Common myeloid progenitor, CD34-positive (primary cell): ENCODE data around the gene TCEA3.

Experiments used
- CTCF ChIA-PET: fragments of 350-600 bp; sonication (Branson Sonifier 250); formaldehyde crosslinking; loops from one replicate; lab custom pipeline; 2021; ENCODE audit warnings: antibody characterized with exemption; lab: Charles Lee
- POLR2A ChIA-PET: fragments of 350-600 bp; sonication (Branson Sonifier 250); formaldehyde crosslinking; loops from one replicate; lab custom pipeline; 2021; ENCODE audit warnings: antibody characterized with exemption; lab: Charles Lee
- DNase-seq, 3 donors: peaks; one replicate each; pipeline versions ENCODE4 v3.0.0 to v3.0.0-alpha.2; 2013
- H3K27ac ChIP-seq, 2 experiments: 1 replicate in 1 of 2; 2 replicates in 1 of 2; pipeline ENCODE4 v1.7.0; 2013; ENCODE audit warnings: inconsistent platforms in 2 of 2, low read length in 2 of 2, mild to moderate bottlenecking in 2 of 2, low read depth in 1 of 2, moderate library complexity in 1 of 2; ENCODE audit not compliant: severe bottlenecking in 2 of 2, insufficient read depth in 1 of 2, poor library complexity in 1 of 2
- H3K27me3 ChIP-seq, 5 experiments: replicated peaks in 2 of 5; 1 replicate in 3 of 5; 2 replicates in 2 of 5; pipeline versions ENCODE4 v1.6.1 to v1.7.0; 2013; ENCODE audit warnings: low read length in 4 of 5, mild to moderate bottlenecking in 2 of 5, moderate library complexity in 2 of 5, inconsistent platforms in 1 of 5; ENCODE audit not compliant: insufficient read depth in 5 of 5, control insufficient read depth in 4 of 5
- H3K36me3 ChIP-seq, 4 experiments: 1 replicate in 2 of 4; 2 replicates in 2 of 4; pipeline versions ENCODE4 v1.6.1 to v1.7.0; 2013; ENCODE audit warnings: low read length in 3 of 4, control low read depth in 1 of 4, mild to moderate bottlenecking in 1 of 4; ENCODE audit not compliant: control insufficient read depth in 4 of 4, insufficient read depth in 4 of 4
- H3K4me1 ChIP-seq, 4 experiments: 1 replicate in 3 of 4; 2 replicates in 1 of 4; pipeline versions ENCODE4 v1.6.1 to v1.7.1; 2013; ENCODE audit warnings: low read length in 3 of 4, mild to moderate bottlenecking in 3 of 4, control low read depth in 1 of 4, inconsistent platforms in 1 of 4, moderate library complexity in 1 of 4; ENCODE audit not compliant: control insufficient read depth in 4 of 4, insufficient read depth in 4 of 4; ENCODE audit errors: control extremely low read depth in 1 of 4
- H3K4me3 ChIP-seq, 7 experiments: 1 replicate in 4 of 7; 2 replicates in 3 of 7; pipeline versions ENCODE4 v1.5.1 to v1.7.0; 2013; ENCODE audit warnings: mild to moderate bottlenecking in 7 of 7, low read length in 6 of 7, moderate library complexity in 6 of 7, inconsistent platforms in 2 of 7, low read depth in 2 of 7, control low read depth in 1 of 7; ENCODE audit not compliant: insufficient read depth in 4 of 7, control insufficient read depth in 1 of 7; ENCODE audit errors: extremely low read depth in 1 of 7
- H3K9me3 ChIP-seq, 5 experiments: 1 replicate in 4 of 5; 2 replicates in 1 of 5; pipeline versions ENCODE4 v1.6.1 to v1.7.1; 2013; ENCODE audit warnings: low read length in 4 of 5, mild to moderate bottlenecking in 2 of 5, inconsistent platforms in 1 of 5, low read depth in 1 of 5, moderate library complexity in 1 of 5; ENCODE audit not compliant: control insufficient read depth in 4 of 5, insufficient read depth in 2 of 5; ENCODE audit errors: control extremely low read depth in 1 of 5
- whole genome bisulfite sequencing: methylation state at CpG from one replicate; pipeline ENCODE4 v1.1.5; 2013; ENCODE audit not compliant: insufficient coverage; 5-methylcytosine and 5-hydroxymethylcytosine counted together

The TCEA3 gene

GRCh38 chr1:23395849-23396248 lies 28.7 kb downstream of the TCEA3 start:
- no peaks in the 10 kb centered on the region for H3K9me3 ChIP-seq
- no peak overlapping the region for H3K27ac ChIP-seq
- ChIA-PET CTCF (interaction anchor here (0.6 to 1.2 kb wide), 2 partner anchors 26 to 50 kb away, joined by 3 read pairs; partner anchors contain the start of gene ZNF436), POLR2A (no interaction called here)
- no peaks in the 10 kb centered on the region for H3K36me3 ChIP-seq
- no peak for DNase-seq
- H3K4me1 ChIP-seq: no peaks in the 10 kb centered on the region
- H3K4me3 ChIP-seq: no peak overlapping the region
- WGBS: 83% methylated on average over 3 of the region's 4 CpGs
- no peaks in the 10 kb centered on the region for H3K27me3 ChIP-seq

GRCh38 chr1:23395154-23395724 lies 29.3 kb downstream of the TCEA3 start:
- Histone ChIP-seq H3K27me3 (no peaks in the 10 kb centered on the region), H3K4me1 (no peaks in the 10 kb centered on the region), H3K4me3 (no peak overlapping the region), H3K27ac (no peak overlapping the region), H3K36me3 (no peaks in the 10 kb centered on the region), H3K9me3 (no peaks in the 10 kb centered on the region)
- DNase-seq: no peak
- ChIA-PET POLR2A (no interaction called here), CTCF (interaction anchor here (0.6 kb wide), 1 partner anchor 50 kb away, joined by 3 read pairs; no protein-coding TSS in a partner anchor)
- WGBS: 80% methylated on average over 5 of the region's 8 CpGs

- H3K27me3 ChIP-seq: no peaks in the 10 kb centered on the region
- POLR2A ChIA-PET: no interaction called here
- no peak overlapping the region for H3K4me3 ChIP-seq
- CTCF ChIA-PET: interaction anchor here (0.8 kb wide), 1 partner anchor 10 kb away, joined by 4 read pairs; no protein-coding TSS in a partner anchor
- H3K9me3 ChIP-seq: no peaks in the 10 kb centered on the region
- DNase-seq: no peak
- 90% methylated on average over 2 of the region's 7 CpGs for WGBS
- H3K27ac ChIP-seq: no peak overlapping the region
- peaks cover 0 to 4% (median 4%) of the 10 kb centered on the region in 4 experiments for H3K4me1 ChIP-seq
- no peaks in the 10 kb centered on the region for H3K36me3 ChIP-seq
These were observed 29.9 kb downstream of the TCEA3 start for GRCh38 chr1:23394684-23395083.

GRCh38 chr1:23394181-23394580 lies 30.4 kb downstream of the TCEA3 start:
- Histone ChIP-seq H3K4me3 (no peak overlapping the region), H3K27ac (no peak overlapping the region), H3K27me3 (no peaks in the 10 kb centered on the region), H3K36me3 (no peaks in the 10 kb centered on the region), H3K9me3 (no peaks in the 10 kb centered on the region), H3K4me1 (peaks cover 0 to 7% (median 5%) of the 10 kb centered on the region in 4 experiments)
- ChIA-PET CTCF (interaction anchor here (0.8 to 1.1 kb wide), 2 partner anchors 9 kb away, joined by 4 to 7 read pairs; no protein-coding TSS in a partner anchor), POLR2A (no interaction called here)
- no peak for DNase-seq
- WGBS: 88% methylated on average over 3 of the region's 4 CpGs

GRCh38 chr1:23393706-23394105 lies 30.8 kb downstream of the TCEA3 start:
- no peaks in the 10 kb centered on the region for H3K9me3 ChIP-seq
- peaks cover 0 to 7% (median 5%) of the 10 kb centered on the region in 4 experiments for H3K4me1 ChIP-seq
- 98% methylated on average over 15 of the region's 15 CpGs for WGBS
- H3K36me3 ChIP-seq: no peaks in the 10 kb centered on the region
- no peak overlapping the region for H3K27ac ChIP-seq
- no peak for DNase-seq
- ChIA-PET POLR2A (no interaction called here), CTCF (interaction anchor here (1.1 kb wide), 1 partner anchor 10 kb away, joined by 7 read pairs; no protein-coding TSS in a partner anchor)
- H3K27me3 ChIP-seq: no peaks in the 10 kb centered on the region
- H3K4me3 ChIP-seq: no peak overlapping the region

GRCh38 chr1:23392125-23392855 lies 32.3 kb downstream of the TCEA3 start:
- Histone ChIP-seq H3K36me3 (no peaks in the 10 kb centered on the region), H3K27me3 (no peaks in the 10 kb centered on the region), H3K4me1 (peaks cover 0 to 7% (median 5%) of the 10 kb centered on the region in 4 experiments), H3K9me3 (no peaks in the 10 kb centered on the region), H3K4me3 (no peak overlapping the region), H3K27ac (no peak overlapping the region)
- POLR2A ChIA-PET: no interaction called here
- WGBS: 59% methylated on average over 1 of the region's 2 CpGs
- CTCF ChIA-PET: interaction anchor here (0.7 to 1.5 kb wide), 2 partner anchors 10 to 12 kb away, joined by 3 read pairs; no protein-coding TSS in a partner anchor
- DNase-seq: peak in 1 of 3 donors; percentile 28
